IMR-90 (cell line): Measurements from ENCODE around the gene FCGR2B. TPM values are rescaled to one million over a fixed set of nuclear protein-coding genes. Genes with fewer than 3 reads are reported as not detected.
"Not testable (repeated sequence)": the region's sequence is repeated elsewhere in the genome, so short reads cannot be mapped to it uniquely, and the experiment has no call there.

Experiments
- ATAC-seq: fragments of 200-7000 bp; cut with Tn5 transposase; 2 replicates; pipeline ENCODE4 v1.9.1; 2020; ENCODE audit warnings: low read depth, mild to moderate bottlenecking, moderate library complexity
- BruUV-seq: library from RNA; stranded (reverse); fragments of 400-500 nt; replicated peaks from 2 replicates; lab custom pipeline; 2021; lab: Mats Ljungman, UMichigan
- CTCF ChIA-PET: fragments of 300-600 bp; formaldehyde crosslinking; extraction: SDS; loops from one replicate; lab custom pipeline; 2021; ENCODE audit warnings: antibody characterized with exemption; lab: Yijun Ruan, JAX
- POLR2A ChIA-PET: fragments of 300-600 bp; sonication (Branson Sonifier 250); formaldehyde crosslinking; loops from one replicate; lab custom pipeline; 2022; ENCODE audit warnings: antibody characterized with exemption; ENCODE audit not compliant: unreplicated experiment; lab: Charles Lee
- DNase-seq: peaks from one replicate; pipeline ENCODE4 v3.0.0; 2013
- H2AFZ ChIP-seq: replicated peaks from 2 replicates; pipeline ENCODE3; 2013; ENCODE audit warnings: low read length, mild to moderate bottlenecking; ENCODE audit not compliant: poor library complexity
- H2AK5ac ChIP-seq: 2 replicates; pipeline ENCODE4 v1.6.1; 2013; ENCODE audit warnings: low read depth, low read length, inconsistent platforms
- H2AK9ac ChIP-seq: replicated peaks from 2 replicates; pipeline ENCODE3; 2013; ENCODE audit warnings: mild to moderate bottlenecking, low read depth, low read length, moderate library complexity; ENCODE audit not compliant: poor library complexity
- H2BK120ac ChIP-seq: 2 replicates; pipeline ENCODE4 v1.6.1; 2013; ENCODE audit warnings: low read depth, low read length, inconsistent platforms
- H2BK15ac ChIP-seq: 3 replicates; pipeline ENCODE4 v1.6.1; 2013; ENCODE audit warnings: low read depth, low read length, inconsistent platforms
- H2BK20ac ChIP-seq: 2 replicates; pipeline ENCODE4 v1.6.1; 2013; ENCODE audit warnings: low read depth, mild to moderate bottlenecking, inconsistent platforms, low read length, moderate library complexity
- H2BK5ac ChIP-seq: 2 replicates; pipeline ENCODE4 v1.6.1; 2013; ENCODE audit warnings: mild to moderate bottlenecking, low read depth, low read length, inconsistent platforms; ENCODE audit not compliant: poor library complexity, severe bottlenecking
- H3K14ac ChIP-seq: replicated peaks from 2 replicates; pipeline ENCODE4 v1.6.1; 2013; ENCODE audit warnings: low read depth, low read length, inconsistent platforms
- H3K18ac ChIP-seq: 2 replicates; pipeline ENCODE4 v1.6.1; 2013; ENCODE audit warnings: low read depth, low read length, control low read depth
- H3K23ac ChIP-seq: 2 replicates; pipeline ENCODE4 v1.6.1; 2013; ENCODE audit warnings: low read depth, low read length, inconsistent platforms
- H3K27ac ChIP-seq: 2 replicates; pipeline ENCODE4 v1.5.1; 2013; ENCODE audit warnings: mild to moderate bottlenecking, control low read depth, low read length; ENCODE audit not compliant: insufficient read depth
- H3K27me3 ChIP-seq: 2 replicates; pipeline ENCODE4 v1.6.1; 2013; ENCODE audit warnings: low read length; ENCODE audit not compliant: control insufficient read depth, insufficient read depth
- H3K36me3 ChIP-seq: 2 replicates; pipeline ENCODE4 v1.6.1; 2013; ENCODE audit warnings: low read length, mixed read lengths; ENCODE audit not compliant: control insufficient read depth, insufficient read depth
- H3K4ac ChIP-seq: 2 replicates; pipeline ENCODE4 v1.6.1; 2013; ENCODE audit warnings: low read depth, low read length, inconsistent platforms
- H3K4me1 ChIP-seq: 2 replicates; pipeline ENCODE4 v1.6.1; 2013; ENCODE audit warnings: low read length, mixed read lengths; ENCODE audit not compliant: control insufficient read depth, insufficient read depth
- H3K4me2 ChIP-seq: 2 replicates; pipeline ENCODE4 v1.6.1; 2013; ENCODE audit warnings: low read depth, mild to moderate bottlenecking, control low read depth, low read length, moderate library complexity
- H3K4me3 ChIP-seq: 2 replicates; pipeline ENCODE4 v1.5.1; 2013; ENCODE audit warnings: low read depth, mild to moderate bottlenecking, control low read depth, low read length, moderate library complexity; ENCODE audit not compliant: insufficient read depth
- H3K56ac ChIP-seq: 2 replicates; pipeline ENCODE4 v1.6.1; 2013; ENCODE audit warnings: low read length, inconsistent platforms; ENCODE audit not compliant: insufficient read depth; ENCODE audit errors: extremely low read depth
- H3K79me1 ChIP-seq, 2 experiments: 2 replicates each; pipeline ENCODE4 v1.6.1; 2013; ENCODE audit warnings: low read length in 2 of 2, inconsistent platforms in 1 of 2, low read depth in 1 of 2
- H3K9ac ChIP-seq: 2 replicates; pipeline ENCODE4 v1.6.1; 2013; ENCODE audit warnings: low read depth, low read length, control low read depth
- H3K9me1 ChIP-seq: 2 replicates; pipeline ENCODE4 v1.6.1; 2013; ENCODE audit warnings: low read length, inconsistent platforms; ENCODE audit not compliant: insufficient read depth
- H3K9me3 ChIP-seq: 2 replicates; pipeline ENCODE4 v1.6.1; 2013; ENCODE audit warnings: low read length; ENCODE audit not compliant: control insufficient read depth, insufficient read depth
- H4K20me1 ChIP-seq: 2 replicates; pipeline ENCODE4 v1.6.1; 2013; ENCODE audit warnings: low read length, inconsistent platforms; ENCODE audit not compliant: insufficient read depth
- H4K5ac ChIP-seq: 2 replicates; pipeline ENCODE4 v1.6.1; 2013; ENCODE audit warnings: mild to moderate bottlenecking, low read depth, low read length, control low read depth
- H4K8ac ChIP-seq, 2 experiments: 2 replicates each; pipeline ENCODE4 v1.6.1; 2013; ENCODE audit warnings: low read depth in 2 of 2, low read length in 2 of 2, control low read depth in 1 of 2, inconsistent platforms in 1 of 2
- H4K91ac ChIP-seq: 2 replicates; pipeline ENCODE4 v1.6.1; 2013; ENCODE audit warnings: low read depth, low read length, inconsistent platforms; ENCODE audit not compliant: insufficient read depth
- WGBS, 2 experiments: methylation state at CpG; one replicate each; pipeline versions ENCODE4 v1.1.5 to v1.1.7; 2013; ENCODE audit warnings: missing lambda C conversion rate in 2 of 2; ENCODE audit not compliant: insufficient read length in 1 of 2; ENCODE audit errors: extremely low coverage in 2 of 2; 5-methylcytosine and 5-hydroxymethylcytosine counted together
- dilution Hi-C: fragments of 300-500 bp; cut with HindIII; formaldehyde crosslinking; loops from one replicate; pipeline ENCODE4 v1.14.3; 2018; ENCODE audit warnings: low sequenced_read_pairs; ENCODE audit not compliant: unreplicated experiment
- in situ Hi-C: fragments of 300-500 bp; cut with MboI; formaldehyde crosslinking; loops from 3 replicates; pipeline ENCODE4 v1.14.3; 2019; ENCODE audit warnings: low sequenced_read_pairs, inconsistent platforms, mixed read lengths
- intact Hi-C: fragments of 100-400 bp; cut with micrococcal nuclease; formaldehyde crosslinking; loops from 2 replicates; pipeline ENCODE4 v1.10.0; 2022
- polyA plus RNA-seq, 3 experiments: library from polyadenylated mRNA; depleted of rRNA; stranded (reverse); fragments of >200 nt; gene quantifications; 2 replicates each; pipeline ENCODE4 v1.2.3, GENCODE V29; 2012; ENCODE audit warnings: low replicate concordance in 1 of 3
- total RNA-seq: library from RNA; depleted of rRNA; stranded (reverse); fragments of >200 nt; gene quantifications from 2 replicates; pipeline ENCODE4 v1.2.3, GENCODE V29; 2012

Gene FCGR2B
- total and polyA plus RNA-seq, 2 of the 4 experiments (the other 2 are of a cell fraction) = not detected

DNA sequence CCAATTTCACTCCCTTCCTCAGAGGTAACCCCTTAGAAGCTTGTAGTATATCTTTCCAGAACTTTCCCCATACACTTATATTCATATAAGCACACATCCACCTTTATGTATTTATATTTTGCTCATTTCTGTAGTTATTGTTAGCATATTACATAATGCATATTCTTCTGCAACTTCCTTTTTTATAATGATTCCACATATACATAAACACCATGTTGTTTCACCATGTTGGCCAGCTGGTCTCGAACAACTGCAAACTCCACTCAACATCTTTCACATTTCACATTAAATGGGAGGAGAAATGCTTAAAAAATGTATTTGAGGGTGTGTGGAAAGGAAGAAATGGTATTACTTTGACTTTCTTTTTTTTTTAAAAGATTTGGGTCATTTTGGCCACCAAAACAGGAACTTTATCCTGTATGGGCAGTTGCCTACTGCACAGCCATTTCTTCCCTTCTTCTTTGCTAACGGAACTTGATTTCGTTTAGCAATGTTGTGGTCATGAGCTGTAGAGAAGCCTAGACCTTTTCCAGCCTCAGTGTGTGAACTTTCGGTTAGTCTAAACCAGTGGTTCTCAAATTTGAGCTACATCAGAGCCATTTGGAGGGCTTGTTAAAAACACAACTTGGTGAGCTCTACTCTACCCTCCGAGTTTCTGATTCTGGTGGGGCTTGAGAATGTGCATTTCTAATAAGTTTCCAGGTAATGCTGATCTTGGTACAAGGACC is 19.3 kb upstream of the FCGR2B start:
- H4K91ac ChIP-seq, H4K8ac ChIP-seq, H3K18ac ChIP-seq, H4K5ac ChIP-seq, H2BK20ac ChIP-seq, H2AFZ ChIP-seq, H3K27me3 ChIP-seq, H3K23ac ChIP-seq, dilution Hi-C loops, H3K56ac ChIP-seq, H2AK9ac ChIP-seq, H3K9me1 ChIP-seq, DNase-seq, H3K4ac ChIP-seq, BruUV-seq, H3K27ac ChIP-seq, POLR2A ChIA-PET, H2AK5ac ChIP-seq, H3K4me3 ChIP-seq, H3K4me1 ChIP-seq, H3K36me3 ChIP-seq, H2BK120ac ChIP-seq, H3K79me1 ChIP-seq, H2BK5ac ChIP-seq, intact Hi-C loops, ATAC-seq, H3K9ac ChIP-seq, H3K4me2 ChIP-seq, H3K9me3 ChIP-seq, H4K20me1 ChIP-seq, H2BK15ac ChIP-seq, CTCF ChIA-PET, H3K14ac ChIP-seq: not testable (repeated sequence)
- WGBS, 2 experiments = no CpG with 5 or more reads among the region's 5 CpGs
- in situ Hi-C loops = loop anchor here (25.0 kb wide), 1 partner anchor 94 kb away; the partner anchor contains the start of gene DUSP12

- BruUV-seq, H3K4me1 ChIP-seq, H3K18ac ChIP-seq, H3K4ac ChIP-seq, H2BK15ac ChIP-seq, H3K9ac ChIP-seq, H4K91ac ChIP-seq, H2AFZ ChIP-seq, H4K5ac ChIP-seq, H2BK20ac ChIP-seq, H3K9me3 ChIP-seq, H4K20me1 ChIP-seq, DNase-seq, POLR2A ChIA-PET, H2AK9ac ChIP-seq, H3K4me2 ChIP-seq, H3K27ac ChIP-seq, ATAC-seq, H3K27me3 ChIP-seq, H2BK120ac ChIP-seq, intact Hi-C loops, H3K23ac ChIP-seq, dilution Hi-C loops, H3K79me1 ChIP-seq, H3K36me3 ChIP-seq, H3K4me3 ChIP-seq, H3K14ac ChIP-seq, H3K9me1 ChIP-seq, H2AK5ac ChIP-seq, H3K56ac ChIP-seq, H2BK5ac ChIP-seq, H4K8ac ChIP-seq, CTCF ChIA-PET: not testable (repeated sequence)
- in situ Hi-C loops = loop anchor here (25.0 kb wide), 1 partner anchor 92 kb away; the partner anchor contains the start of gene DUSP12
- WGBS, 2 experiments = no CpG with 5 or more reads among the region's 1 CpG
Measured at GRCh38 chr1:161644855-161645254, 18.1 kb upstream of the FCGR2B start.
